Right lobe of liver (tissue), 4 donors: Measurements from ENCODE around the gene CHN2.

Experiments
- POLR2A ChIP-seq: fragments of 450-650 bp; IDR thresholded peaks from one replicate; pipeline ENCODE4 v1.6.1; 2017; ENCODE audit warnings: antibody characterized with exemption, mild to moderate bottlenecking
- TF ChIP-seq, protein P1 (sequence below), 4 donors: fragments of 200-600 bp in 3 of 4; fragments of 450-650 bp in 1 of 4; IDR thresholded peaks; one replicate each; pipeline versions ENCODE4 v1.5.1 to v1.8.0; 2016 to 2022; ENCODE audit warnings: antibody characterized with exemption in 4 of 4, mild to moderate bottlenecking in 2 of 4
- donor health status: DM: no; HTN: no; CAD: no.
- donor health status: DM: no; HTN: no; CAD: no.
- donor health status: DM: no; HTN: yes; CAD: no.

DNA sequence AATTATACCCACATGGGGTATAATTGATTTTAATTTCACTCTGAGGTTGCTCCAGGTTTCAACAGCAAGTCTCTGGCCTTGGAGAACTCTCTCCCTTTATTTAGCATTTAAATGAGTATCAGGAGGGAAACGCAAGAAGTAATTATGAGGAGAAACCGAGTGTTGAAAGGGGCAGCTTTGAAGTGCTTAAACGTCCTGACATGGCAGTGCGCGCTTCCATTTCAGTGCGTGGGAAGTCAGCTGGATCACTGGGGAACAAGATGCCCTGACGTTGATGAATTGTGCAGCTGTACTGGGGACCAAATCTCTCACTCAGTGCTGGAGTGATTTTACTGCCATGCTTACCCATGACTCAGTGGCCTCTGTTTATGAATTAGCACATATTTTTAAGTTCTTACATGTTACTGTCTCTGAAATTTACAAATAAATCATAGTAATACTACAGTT lies 263.0 kb downstream of the CHN2 start:
- TF ChIP-seq, protein P1, sequence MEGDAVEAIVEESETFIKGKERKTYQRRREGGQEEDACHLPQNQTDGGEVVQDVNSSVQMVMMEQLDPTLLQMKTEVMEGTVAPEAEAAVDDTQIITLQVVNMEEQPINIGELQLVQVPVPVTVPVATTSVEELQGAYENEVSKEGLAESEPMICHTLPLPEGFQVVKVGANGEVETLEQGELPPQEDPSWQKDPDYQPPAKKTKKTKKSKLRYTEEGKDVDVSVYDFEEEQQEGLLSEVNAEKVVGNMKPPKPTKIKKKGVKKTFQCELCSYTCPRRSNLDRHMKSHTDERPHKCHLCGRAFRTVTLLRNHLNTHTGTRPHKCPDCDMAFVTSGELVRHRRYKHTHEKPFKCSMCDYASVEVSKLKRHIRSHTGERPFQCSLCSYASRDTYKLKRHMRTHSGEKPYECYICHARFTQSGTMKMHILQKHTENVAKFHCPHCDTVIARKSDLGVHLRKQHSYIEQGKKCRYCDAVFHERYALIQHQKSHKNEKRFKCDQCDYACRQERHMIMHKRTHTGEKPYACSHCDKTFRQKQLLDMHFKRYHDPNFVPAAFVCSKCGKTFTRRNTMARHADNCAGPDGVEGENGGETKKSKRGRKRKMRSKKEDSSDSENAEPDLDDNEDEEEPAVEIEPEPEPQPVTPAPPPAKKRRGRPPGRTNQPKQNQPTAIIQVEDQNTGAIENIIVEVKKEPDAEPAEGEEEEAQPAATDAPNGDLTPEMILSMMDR (IDR thresholded peaks at IDR 0.05): no peak
- no peak for TF ChIP-seq POLR2A
